MM.1S (cell line): Measurements from ENCODE around the gene GSS.

Experiments used
- DNase-seq: peaks from one replicate; pipeline ENCODE4 v3.0.0-alpha.2; 2015
- H2AFZ ChIP-seq: fragments of 300-600 bp; sonication (generic); 2 replicates; pipeline ENCODE4 v1.6.0; 2016; ENCODE audit warnings: antibody characterized with exemption, low read length
- H3F3A ChIP-seq: fragments of 300-600 bp; sonication (generic); 2 replicates; pipeline ENCODE4 v1.6.1; 2016; ENCODE audit warnings: mild to moderate bottlenecking, antibody characterized with exemption, low read length, moderate library complexity, mixed read lengths; ENCODE audit not compliant: insufficient read depth
- H3K27ac ChIP-seq: fragments of 300-600 bp; sonication (generic); 2 replicates; pipeline ENCODE4 v1.5.1; 2016; ENCODE audit warnings: mild to moderate bottlenecking, low read length
- H3K27me3 ChIP-seq: fragments of 300-600 bp; sonication (generic); replicated peaks from 2 replicates; pipeline ENCODE4 v1.6.0; 2016; ENCODE audit warnings: low read length; ENCODE audit not compliant: insufficient read depth
- H3K36me3 ChIP-seq: fragments of 300-600 bp; sonication (generic); replicated peaks from 2 replicates; pipeline ENCODE4 v1.6.1; 2016; ENCODE audit warnings: mild to moderate bottlenecking, low read length, mixed read lengths; ENCODE audit not compliant: insufficient read depth
- H3K4me1 ChIP-seq: fragments of 300-600 bp; sonication (generic); 2 replicates; pipeline ENCODE4 v1.6.1; 2016; ENCODE audit warnings: low read length, mixed read lengths
- H3K4me2 ChIP-seq: fragments of 300-600 bp; sonication (generic); 2 replicates; pipeline ENCODE4 v1.6.0; 2016; ENCODE audit warnings: low read depth, low read length
- H3K4me3 ChIP-seq: fragments of 300-600 bp; sonication (generic); 2 replicates; pipeline ENCODE4 v1.5.1; 2016; ENCODE audit warnings: low read length, mixed read lengths
- H3K79me2 ChIP-seq: fragments of 300-600 bp; sonication (generic); 2 replicates; pipeline ENCODE4 v1.6.1; 2016; ENCODE audit warnings: mixed run types, low read length, mixed read lengths
- H3K9ac ChIP-seq: fragments of 300-600 bp; sonication (generic); 2 replicates; pipeline ENCODE4 v1.6.1; 2016; ENCODE audit warnings: low read length, mixed read lengths
- H3K9me2 ChIP-seq: fragments of 300-600 bp; sonication (generic); replicated peaks from 2 replicates; pipeline ENCODE4 v1.6.1; 2016; ENCODE audit warnings: mild to moderate bottlenecking, low read length, mixed read lengths; ENCODE audit not compliant: insufficient read depth
- H3K9me3 ChIP-seq: fragments of 300-600 bp; sonication (generic); replicated peaks from 2 replicates; pipeline ENCODE4 v1.6.1; 2016; ENCODE audit warnings: mild to moderate bottlenecking, low read length, mixed read lengths; ENCODE audit not compliant: insufficient read depth
- H4K20me1 ChIP-seq: fragments of 300-600 bp; sonication (generic); 2 replicates; pipeline ENCODE4 v1.6.1; 2016; ENCODE audit warnings: mild to moderate bottlenecking, low read length, moderate library complexity, mixed read lengths; ENCODE audit not compliant: insufficient read depth
- CTCF ChIP-seq: fragments of 300-600 bp; sonication (generic); IDR thresholded peaks from 2 replicates; pipeline ENCODE4 v1.5.1; 2016; ENCODE audit warnings: antibody characterized with exemption, low read length, mixed read lengths
- EZH2 ChIP-seq: fragments of 300-600 bp; sonication (generic); optimal IDR thresholded peaks from 2 replicates; pipeline ENCODE3; 2017; ENCODE audit warnings: low read depth, mild to moderate bottlenecking, antibody characterized with exemption, low read length, mixed read lengths
- EZH2phosphoT487 ChIP-seq: fragments of 300-600 bp; sonication (generic); IDR thresholded peaks from 2 replicates; pipeline ENCODE4 v1.6.1; 2018; ENCODE audit warnings: antibody characterized with exemption, low read length

Gene GSS

GRCh38 chr20:34987288-34988190, 31.9 kb upstream of the GSS start:
- H3K9me2 ChIP-seq = no peaks in the 10 kb centered on the region
- H3K36me3 ChIP-seq = no peaks in the 10 kb centered on the region
- TF ChIP-seq EZH2phosphoT487 = no peak
- TF ChIP-seq EZH2 = no peak
- no peak for TF ChIP-seq CTCF

DNA sequence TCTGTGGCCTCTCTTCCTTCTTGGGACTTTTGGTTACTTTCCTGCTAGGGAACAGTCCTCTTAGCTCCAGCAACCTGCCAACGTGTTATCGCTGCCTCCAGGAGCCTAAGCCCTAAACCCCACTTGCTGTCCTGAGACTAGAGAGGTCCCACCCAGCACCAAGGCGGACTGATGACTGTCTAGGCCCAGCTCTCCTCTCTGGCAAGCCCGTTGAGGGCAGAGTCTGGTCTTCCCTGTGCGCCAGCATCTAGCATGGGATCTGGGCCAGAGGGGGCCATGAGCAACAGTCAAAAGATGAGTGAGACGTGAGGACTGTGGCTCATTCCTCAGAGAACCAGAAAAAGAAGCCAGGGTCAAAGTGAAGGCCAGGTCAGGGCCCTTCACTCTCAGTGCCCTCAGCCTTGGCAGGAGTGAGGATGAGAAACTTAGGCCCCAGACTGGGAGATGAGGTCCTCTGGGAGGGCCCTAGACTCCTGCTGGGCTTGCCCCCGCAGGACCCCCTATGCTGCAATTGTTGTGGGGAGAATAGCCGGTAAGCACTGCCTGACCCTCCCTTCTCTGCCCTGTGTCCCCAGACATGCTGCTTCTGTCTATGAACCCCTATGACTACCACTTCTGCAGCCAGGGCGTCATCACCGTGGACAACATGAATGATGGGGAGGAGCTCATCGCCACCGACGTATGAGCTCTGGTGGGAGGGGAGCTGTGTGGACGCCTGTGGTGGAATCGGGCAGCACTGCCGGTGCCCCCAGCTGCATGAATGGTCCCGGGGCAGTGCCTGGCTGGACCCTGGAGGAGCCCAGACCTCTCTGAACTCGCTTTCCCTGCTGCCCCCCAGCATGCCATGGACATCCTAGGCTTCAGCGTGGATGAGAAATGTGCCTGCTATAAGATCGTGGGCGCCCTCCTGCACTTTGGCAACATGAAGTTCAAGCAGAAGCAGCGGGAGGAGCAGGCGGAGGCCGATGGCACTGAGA, 31.0 kb upstream of the GSS start:
- Histone ChIP-seq H3K9ac (no peak overlapping the region), H3K9me2 (no peaks in the 10 kb centered on the region)

More at GRCh38 chr20:34987288-34988190, 31.9 kb upstream of the GSS start:
- Histone ChIP-seq H3K27me3 (no peaks in the 10 kb centered on the region), H3K9ac (no peak overlapping the region), H2AFZ (no peak overlapping the region), H3K79me2 (no peaks in the 10 kb centered on the region), H3K4me1 (no peaks in the 10 kb centered on the region), H3F3A (no peaks in the 10 kb centered on the region), H3K9me3 (no peaks in the 10 kb centered on the region), H4K20me1 (no peaks in the 10 kb centered on the region), H3K27ac (no peak overlapping the region), H3K4me2 (no peak overlapping the region), H3K4me3 (no peak overlapping the region)
- DNase-seq = no peak

More for the DNA sequence above, 31.0 kb upstream of the GSS start:
- Histone ChIP-seq H3K4me1 (no peaks in the 10 kb centered on the region), H3K4me3 (no peak overlapping the region), H3K79me2 (no peaks in the 10 kb centered on the region), H3K4me2 (no peak overlapping the region), H2AFZ (no peak overlapping the region), H3K27me3 (no peaks in the 10 kb centered on the region), H4K20me1 (no peaks in the 10 kb centered on the region), H3F3A (no peaks in the 10 kb centered on the region), H3K27ac (no peak overlapping the region), H3K36me3 (no peaks in the 10 kb centered on the region), H3K9me3 (no peaks in the 10 kb centered on the region)
- TF ChIP-seq CTCF (no peak), EZH2phosphoT487 (no peak), EZH2 (no peak)
- no peak for DNase-seq
